GM19467 (cell line): ENCODE results near the gene UTP3.
"Not testable (repeated sequence)": the region's sequence is repeated elsewhere in the genome, so short reads cannot be mapped to it uniquely, and the experiment has no call there.

Experiments
- ATAC-seq: cut with Tn5 transposase; IDR thresholded peaks from one replicate; pipeline ENCODE4 v1.9.1; 2021; ENCODE audit warnings: mild to moderate bottlenecking, moderate library complexity; ENCODE audit not compliant: unreplicated experiment

Gene UTP3

GRCh38 chr4:70687821-70688794 is at the start of gene UTP3:
UTP3 (plus strand) TSS chr4:70688532; CDS start chr4:70688678, 146 bp downstream.
- peak; percentile 92 for ATAC-seq

- no peak for ATAC-seq
These were observed 48.1 kb upstream of the UTP3 start for GRCh38 chr4:70640192-70640591.

GRCh38 chr4:70650741-70651140 is 37.6 kb upstream of the UTP3 start:
- ATAC-seq: not testable (repeated sequence)

GRCh38 chr4:70651864-70652506 is 36.3 kb upstream of the UTP3 start:
- ATAC-seq: no peak

GRCh38 chr4:70654605-70655011 is 33.7 kb upstream of the UTP3 start:
- ATAC-seq: no peak

- no peak for ATAC-seq
These were observed 31.0 kb upstream of the UTP3 start for GRCh38 chr4:70657326-70657725.

- no peak for ATAC-seq
These were observed 29.9 kb upstream of the UTP3 start for GRCh38 chr4:70658418-70658817.

GRCh38 chr4:70660106-70660505 is 28.2 kb upstream of the UTP3 start:
- ATAC-seq: no peak

- ATAC-seq: peak; percentile 71
These were observed 26.9 kb upstream of the UTP3 start for GRCh38 chr4:70661309-70661922.

GRCh38 chr4:70666369-70666768 is 22.0 kb upstream of the UTP3 start, which contains the start of gene JCHAIN:
JCHAIN (minus strand) TSS chr4:70666508; CDS start chr4:70666490, 18 bp downstream.
- ATAC-seq: no peak

GRCh38 chr4:70667740-70668535 is 20.4 kb upstream of the UTP3 start:
- ATAC-seq: peak; percentile 36

GRCh38 chr4:70670332-70671014 is 17.9 kb upstream of the UTP3 start:
- ATAC-seq: no peak

- no peak for ATAC-seq
These were observed 17.2 kb upstream of the UTP3 start for GRCh38 chr4:70671091-70671490.

- ATAC-seq: no peak
These were observed 14.1 kb upstream of the UTP3 start for GRCh38 chr4:70674191-70674590.

GRCh38 chr4:70674731-70675130 is 13.6 kb upstream of the UTP3 start:
- no peak for ATAC-seq

- ATAC-seq: no peak
These were observed 11.7 kb upstream of the UTP3 start for GRCh38 chr4:70676554-70677090.

GRCh38 chr4:70678383-70678999 is 9.8 kb upstream of the UTP3 start:
- peak; percentile 78 for ATAC-seq

GRCh38 chr4:70680934-70681333 is 7.4 kb upstream of the UTP3 start:
- no peak for ATAC-seq

- ATAC-seq: peak; percentile 39
These were observed 6.6 kb upstream of the UTP3 start for GRCh38 chr4:70681704-70682103.
